HG02642 (cell line): ENCODE results near the gene PGC.

Experiments used
- ATAC-seq: cut with Tn5 transposase; IDR thresholded peaks from one replicate; pipeline ENCODE4 v1.9.1; 2021; ENCODE audit warnings: mild to moderate bottlenecking; ENCODE audit not compliant: unreplicated experiment, poor library complexity

Gene PGC

DNA sequence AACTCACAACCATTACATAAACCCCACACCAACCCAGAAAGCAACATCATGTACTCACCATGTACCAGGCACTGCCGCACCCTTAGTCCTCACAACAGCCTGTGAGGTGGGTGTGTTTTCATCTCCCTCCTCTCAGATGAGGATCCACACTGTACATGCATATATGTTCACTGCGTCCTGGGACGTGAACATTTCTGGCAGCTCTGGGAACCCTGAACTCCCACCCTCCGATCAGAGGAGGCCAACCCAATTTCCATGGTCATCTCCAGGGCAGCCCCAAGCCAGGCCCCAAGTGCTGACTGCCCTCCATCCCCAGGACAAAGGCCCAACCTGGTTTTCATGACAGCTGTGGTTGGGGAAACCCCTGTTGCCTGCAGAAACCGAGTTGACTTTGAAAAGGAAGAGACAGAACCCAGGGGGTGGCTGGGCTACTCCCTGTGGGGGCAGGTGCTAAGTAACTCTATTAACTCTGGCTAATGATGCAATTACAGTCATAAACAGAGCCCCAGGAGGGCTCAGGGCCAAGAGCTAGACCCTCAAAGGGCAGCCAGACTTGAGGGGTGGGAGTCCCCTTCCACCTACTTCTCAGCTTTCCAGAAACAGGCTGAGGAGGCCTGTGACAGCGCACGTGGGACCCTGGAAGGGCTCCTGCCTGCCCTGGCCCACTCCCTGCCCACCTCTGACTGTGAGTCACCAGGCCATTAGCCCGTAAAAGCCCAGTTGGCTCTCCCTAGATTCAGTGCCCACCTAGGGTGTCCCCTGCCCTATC is 14.4 kb downstream of the PGC start:
- ATAC-seq: peak; percentile 34

DNA sequence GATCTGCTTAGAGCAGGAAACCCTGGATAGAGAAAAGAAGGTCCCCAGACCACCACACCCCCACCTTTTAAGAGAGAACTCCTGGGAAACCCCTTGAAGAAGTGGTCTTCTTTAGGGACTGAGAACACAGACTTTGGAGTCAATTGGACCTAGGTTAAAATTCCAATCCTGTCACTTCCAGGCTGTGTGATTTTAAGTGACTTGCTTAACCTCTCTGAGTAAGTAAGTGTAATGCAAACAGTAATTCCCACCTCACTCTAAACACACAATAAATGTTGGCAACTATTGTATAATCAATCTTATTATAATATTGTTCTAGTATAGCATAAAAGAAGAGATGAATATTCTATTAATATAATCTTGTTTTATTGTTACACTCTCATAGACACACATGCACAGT is 15.0 kb downstream of the PGC start:
- ATAC-seq: no peak

DNA sequence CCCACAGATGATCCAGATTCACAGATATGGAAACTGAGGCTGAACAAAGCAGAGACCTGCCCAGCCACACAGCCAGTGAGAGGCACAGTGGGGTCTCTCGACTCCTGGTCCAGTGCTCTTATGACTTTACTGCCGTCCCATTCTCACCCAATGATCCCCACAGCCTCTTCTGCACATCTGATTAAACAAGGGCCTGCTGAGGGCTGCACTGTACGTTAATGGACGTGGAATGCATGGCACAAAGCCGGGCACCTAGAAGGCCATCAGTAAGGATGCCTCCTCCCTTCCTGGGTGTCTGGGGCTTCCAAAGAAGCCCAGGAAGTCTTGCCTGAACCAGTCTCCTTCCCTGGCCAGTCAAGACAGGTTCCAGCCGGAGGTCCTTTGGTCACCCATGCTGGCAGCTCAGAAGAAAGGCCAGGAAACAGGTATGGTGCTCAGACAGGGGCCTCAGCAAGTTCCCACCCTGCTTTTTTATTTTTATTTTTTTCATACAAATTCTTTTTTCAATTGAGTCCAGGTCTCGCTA is 15.6 kb downstream of the PGC start:
- no peak for ATAC-seq

DNA sequence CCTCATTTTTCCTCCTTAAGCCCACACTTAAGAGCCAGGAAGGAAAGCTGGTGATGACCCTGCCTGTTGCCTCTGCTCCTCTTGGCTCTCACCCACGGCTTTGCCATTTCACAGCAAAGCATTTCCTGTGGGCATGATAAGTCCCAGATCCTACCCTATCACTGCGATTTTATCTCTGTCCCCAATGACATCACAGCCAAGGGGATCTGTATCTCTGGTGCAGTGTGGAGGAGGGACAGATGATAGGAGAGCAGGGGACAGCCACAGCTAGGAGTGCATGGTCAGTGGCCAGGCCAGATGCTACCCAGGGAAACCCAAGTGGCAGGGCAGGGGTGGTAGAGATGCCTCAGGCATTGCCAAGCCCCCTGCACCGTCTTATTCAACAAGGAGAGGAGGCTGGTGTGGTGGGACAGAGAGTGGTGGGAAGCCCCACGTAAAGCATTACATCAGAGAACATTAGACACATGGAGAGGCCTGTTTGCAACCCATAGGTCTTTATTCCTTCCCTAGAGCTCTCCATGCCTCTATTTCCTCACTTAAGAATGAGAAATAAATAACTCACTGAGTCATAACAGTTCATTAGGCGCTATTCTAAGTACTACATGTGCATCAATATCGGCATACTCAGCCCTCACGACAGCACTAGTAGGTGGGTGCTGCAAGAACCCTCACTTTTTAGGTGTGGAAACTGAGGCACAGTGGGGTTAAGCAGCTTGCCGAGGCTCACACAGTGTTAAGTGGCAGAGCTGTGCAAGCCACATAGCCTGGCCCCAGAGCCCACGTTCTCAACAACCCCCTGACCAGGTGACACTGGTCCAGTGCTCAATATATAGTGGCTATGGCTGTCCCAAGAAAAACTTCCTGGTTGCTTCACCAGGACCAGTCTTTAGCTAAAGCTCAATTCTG is 16.4 kb downstream of the PGC start:
- no peak for ATAC-seq

DNA sequence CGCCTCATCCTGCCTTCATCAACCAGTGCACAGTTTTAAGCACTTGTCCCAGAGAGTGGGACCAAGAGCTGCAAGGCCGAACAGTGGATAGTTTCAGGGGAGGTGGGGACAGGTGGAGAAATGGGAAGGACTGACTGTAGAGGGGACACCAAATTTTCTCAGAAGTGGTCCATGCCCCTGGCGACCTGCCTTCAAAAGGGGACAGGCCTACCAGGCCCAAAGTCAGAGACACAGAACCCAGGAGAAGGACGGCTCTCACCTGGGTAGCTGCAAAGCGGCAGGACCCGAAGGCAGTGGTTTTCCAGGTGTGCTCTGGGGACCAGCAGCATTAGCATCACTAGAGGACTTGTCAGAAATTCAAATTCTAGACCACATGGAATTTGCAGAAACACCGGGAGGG is 17.6 kb downstream of the PGC start:
- no peak for ATAC-seq

DNA sequence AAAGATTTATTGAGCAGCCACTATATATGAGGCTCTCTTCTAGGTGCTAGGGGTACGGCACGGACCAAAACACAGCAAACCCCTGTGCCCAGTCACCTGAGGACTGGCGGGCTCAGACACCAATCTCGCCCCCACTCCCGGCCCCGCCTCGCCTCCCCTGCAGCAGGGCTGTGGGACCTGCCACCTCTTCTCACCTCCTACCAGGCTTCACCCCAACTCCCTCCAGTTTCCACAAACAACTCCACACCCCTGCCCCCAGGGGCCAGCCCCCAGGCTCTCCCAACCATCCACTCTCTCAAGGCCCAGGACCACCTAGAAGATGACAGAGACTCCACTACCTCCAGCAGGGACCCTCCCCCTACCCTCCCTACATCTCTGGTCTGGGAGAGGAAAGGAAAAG is 18.2 kb downstream of the PGC start:
- ATAC-seq: no peak

DNA sequence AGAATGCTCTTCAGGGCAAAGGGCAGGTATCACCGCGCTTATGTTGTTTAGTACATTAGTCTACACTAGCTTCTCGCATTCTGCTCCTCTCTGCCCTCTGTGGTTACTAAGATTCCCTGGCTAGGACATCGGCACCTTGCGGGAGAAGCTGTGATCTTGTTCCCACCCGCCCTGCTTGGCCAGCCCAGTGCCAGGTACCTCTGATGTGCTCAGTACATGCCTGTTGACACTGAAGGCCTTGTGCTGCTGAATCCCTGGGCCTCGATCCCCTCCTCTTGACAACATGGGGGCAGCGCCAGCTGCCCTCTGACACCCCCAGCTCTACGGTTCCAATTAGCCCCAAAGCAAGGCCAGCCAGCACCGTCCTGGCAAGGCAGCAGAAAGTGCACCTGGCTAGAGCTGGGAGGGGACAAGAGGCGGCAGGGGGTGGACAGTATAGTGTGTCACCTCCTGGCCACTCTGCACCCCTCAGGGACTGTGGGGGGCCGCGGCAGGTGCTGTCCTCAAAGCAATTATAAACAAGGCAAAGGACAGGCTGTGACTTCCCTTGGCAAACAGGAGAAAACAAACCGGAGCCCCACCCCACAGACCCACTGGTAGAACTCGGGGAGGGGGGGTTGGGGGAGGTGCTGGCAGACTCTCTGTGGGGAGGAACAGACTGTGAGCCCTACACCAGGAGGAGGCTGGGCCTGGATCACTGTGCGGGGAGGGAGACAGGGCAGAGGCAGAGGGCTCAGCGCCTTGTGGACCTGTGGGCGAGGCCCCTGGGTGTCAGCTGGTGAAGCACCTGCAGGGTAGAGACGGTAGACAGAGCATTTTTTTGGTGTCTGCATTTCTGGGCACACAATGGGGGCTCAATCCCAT is 18.9 kb downstream of the PGC start:
- ATAC-seq: no peak

DNA sequence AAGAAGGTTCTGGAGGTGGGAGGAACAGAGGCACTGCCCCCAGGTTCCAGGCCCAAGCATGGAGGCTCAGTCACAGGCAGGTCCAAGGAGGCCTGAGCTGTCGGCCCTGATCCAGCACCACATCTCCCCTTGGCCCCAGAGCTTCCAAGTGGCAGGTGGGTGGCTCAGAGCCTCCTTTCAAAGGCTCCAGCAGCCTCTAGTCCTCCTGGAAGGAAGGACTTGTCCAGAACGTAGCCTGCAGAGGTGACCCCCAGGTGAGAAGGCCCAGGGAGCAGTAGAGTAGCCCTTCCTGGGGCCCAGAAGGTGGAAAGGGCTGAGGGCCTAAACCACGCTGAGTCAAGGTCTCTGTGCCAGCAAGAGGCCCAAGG is 19.5 kb downstream of the PGC start:
- no peak for ATAC-seq

DNA sequence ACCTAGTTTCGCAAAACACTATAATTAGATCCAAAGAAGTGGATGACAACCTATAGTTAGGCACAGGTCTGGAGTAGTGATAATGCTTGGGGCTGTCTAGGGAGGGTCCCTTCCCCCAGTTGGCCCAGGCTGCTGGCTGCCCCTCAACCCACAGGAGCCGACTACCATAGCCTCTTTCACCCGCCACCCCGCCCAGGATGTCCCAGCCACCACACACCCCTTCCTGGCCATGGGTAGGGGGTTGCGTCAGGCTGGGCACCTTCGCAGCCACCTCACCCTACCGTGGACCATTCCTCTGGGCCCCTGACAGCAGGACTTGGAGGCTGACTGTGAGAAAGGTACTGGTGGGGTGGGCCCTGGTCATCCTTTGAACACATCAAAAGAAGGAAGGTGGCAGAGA is 20.3 kb downstream of the PGC start:
- no peak for ATAC-seq

DNA sequence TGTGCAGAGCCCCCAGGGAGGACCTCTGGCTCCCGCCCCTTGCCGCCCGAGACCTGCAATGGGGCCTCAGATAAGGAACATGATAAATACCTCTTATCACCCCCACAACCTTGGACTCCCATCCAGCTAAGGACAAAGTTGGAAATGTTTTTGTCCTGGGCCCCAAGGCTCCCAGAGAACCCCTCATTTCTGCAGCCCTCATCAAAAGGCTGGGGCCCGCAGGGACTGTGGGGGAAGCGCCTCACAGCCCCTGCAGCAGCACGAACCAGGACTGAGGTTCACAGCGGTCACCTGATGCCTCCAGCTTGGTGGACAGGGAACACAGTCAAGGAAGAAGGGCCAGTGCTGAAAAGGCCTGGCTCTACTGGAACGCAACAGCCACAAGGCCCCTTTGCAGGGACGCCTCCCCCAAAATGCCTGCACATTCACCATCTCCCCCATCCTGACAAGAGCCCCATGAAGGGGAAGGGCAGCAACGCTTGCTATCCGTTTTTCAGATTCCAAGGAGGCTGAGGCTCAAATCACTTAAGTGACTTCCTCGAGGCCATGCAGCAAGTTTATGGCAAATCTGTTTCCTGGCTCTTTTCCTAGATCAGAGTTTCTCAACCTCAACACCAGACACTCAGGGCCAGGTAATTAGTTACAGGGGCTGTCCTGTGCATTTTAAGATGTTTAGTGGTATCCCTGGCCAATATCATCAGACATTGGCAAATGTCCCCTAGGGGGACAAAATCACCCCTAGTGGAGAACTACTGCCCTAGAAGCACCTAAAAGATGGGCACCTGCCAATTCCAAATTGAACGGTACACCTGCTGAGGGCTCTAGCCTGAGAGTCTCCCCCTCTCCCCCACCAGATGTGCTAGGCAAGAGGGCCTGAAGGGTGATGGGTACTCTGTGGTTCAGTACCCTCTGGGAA is 22.4 kb downstream of the PGC start:
- ATAC-seq: no peak

DNA sequence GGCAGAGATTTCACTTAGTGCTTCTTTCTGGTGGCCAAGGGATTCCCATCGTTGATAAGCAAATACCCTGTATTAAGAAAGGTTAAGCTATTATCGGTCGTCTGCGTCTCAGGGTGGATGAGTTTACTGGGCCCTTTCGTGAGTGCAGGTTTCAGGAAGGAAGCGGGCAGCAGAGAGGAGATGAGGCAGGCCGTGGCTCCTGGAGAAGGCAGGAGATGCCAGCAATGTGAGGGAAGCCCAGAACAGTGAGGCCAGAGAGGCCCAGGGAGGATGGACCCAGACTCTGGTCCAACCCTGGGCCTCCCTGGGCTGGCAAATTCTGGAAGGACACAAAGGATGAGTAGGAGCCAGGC is 23.0 kb downstream of the PGC start:
- no peak for ATAC-seq

DNA sequence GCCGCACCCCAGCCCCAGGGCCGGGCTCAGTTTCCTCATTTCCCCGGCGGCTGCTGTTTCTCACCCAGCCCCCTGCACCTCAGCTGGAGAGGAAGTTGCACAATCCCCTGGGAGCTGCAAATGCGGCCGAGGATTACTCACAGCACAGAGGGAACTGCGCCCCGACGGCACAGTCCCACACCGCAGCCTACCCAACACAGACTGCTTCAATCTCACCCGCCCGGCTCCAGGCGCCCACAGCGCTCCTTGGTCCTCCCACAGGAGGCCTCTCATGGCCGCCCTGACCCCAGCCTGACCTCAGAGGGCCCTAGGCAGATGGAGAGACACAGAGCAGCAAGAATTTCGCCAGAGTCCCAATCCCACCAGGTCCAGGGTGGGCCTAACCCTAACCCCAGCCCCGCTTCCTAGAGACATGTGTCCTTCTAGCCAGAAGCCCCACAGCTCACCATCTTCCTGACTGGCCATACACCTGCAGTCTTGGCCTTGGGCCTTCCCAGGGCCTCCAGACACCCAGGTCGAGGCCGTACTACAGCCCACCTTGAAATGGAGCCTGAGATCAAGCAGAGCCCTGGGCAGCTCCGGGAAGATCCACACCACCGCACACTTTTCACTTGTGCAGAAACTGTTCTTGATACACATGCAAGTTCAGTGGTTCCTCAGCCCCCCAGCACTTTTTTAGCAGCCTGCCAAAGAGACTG is 23.5 kb downstream of the PGC start:
- peak; percentile 82 for ATAC-seq

DNA sequence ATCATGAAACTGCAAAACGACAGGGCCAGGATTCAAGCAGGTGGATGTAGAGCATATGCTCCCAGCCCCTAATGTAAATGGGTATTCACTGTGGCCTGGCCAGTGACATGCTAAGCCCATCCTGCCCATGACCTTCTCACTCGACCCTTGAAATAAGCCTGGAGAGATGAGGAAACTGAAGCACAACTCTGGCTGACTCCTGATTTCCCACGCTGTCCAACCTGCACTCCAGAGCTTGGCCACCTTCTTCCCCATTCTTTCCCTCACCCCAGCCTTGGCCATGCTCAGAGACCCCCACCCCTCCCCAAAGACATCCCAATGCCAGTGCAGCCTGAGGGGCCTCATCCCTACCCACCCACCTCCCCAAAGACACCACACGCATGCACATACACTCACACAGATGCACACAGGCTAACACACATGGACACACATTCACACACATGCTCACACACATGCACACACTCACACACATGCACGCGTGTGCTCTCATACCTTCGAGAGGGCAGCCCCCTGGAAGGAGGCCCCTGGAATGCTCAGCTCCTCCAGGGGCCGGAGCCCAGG is 24.1 kb downstream of the PGC start:
- no peak for ATAC-seq

DNA sequence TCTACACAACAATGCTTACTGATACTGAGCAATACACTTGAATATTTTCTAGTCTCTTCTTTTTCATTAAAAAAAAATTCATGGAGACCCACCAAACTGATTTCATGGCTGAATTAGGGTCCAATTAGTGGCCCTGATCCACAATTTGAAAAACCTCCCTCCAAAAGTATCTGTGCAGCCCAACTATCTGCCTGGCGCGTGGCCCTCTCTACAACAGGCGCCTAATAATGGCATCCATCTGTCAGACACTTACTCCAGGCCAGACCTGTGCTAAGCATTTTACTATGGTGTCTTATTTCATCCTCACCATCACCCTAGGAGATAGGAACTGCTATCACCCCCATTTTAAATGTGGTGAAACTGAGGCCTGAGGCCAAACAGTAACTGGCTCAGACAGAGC is 25.8 kb downstream of the PGC start:
- ATAC-seq: no peak

DNA sequence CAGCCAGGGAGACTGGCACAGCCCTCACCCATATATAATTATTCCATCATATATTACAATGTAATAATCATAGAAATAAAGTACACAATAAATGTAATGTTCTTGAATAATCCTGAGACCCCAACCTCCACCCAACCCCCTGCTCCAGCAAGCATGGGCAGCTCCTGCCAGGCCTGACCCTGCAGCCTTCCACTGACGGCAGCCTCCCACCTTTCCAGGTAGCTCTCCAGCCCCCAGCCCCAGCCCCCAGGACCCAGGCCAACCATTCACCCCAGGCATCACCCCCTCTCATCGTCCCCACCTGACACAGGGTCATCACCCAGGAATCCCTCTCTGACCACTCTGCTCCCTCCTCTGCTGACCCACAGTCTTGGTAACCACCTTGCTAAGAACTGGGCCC is 26.4 kb downstream of the PGC start:
- ATAC-seq: no peak

DNA sequence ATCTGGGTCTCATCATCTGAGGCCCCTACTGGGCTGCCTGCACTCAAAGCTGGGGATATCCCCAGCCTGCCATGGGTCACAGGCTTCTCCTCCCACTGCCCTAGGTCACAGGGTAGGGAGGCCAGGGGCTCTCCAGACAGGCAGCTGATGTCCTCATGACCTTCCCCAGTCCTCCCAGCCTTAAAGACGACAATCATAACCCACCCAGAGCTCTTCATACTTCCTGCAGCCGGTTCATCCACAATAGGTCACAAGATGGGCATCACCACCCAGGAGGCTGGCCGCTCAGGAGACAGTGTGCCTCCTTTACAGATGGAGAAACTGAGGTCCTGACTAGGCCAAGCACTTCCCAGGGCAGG is 27.0 kb downstream of the PGC start:
- ATAC-seq: no peak

DNA sequence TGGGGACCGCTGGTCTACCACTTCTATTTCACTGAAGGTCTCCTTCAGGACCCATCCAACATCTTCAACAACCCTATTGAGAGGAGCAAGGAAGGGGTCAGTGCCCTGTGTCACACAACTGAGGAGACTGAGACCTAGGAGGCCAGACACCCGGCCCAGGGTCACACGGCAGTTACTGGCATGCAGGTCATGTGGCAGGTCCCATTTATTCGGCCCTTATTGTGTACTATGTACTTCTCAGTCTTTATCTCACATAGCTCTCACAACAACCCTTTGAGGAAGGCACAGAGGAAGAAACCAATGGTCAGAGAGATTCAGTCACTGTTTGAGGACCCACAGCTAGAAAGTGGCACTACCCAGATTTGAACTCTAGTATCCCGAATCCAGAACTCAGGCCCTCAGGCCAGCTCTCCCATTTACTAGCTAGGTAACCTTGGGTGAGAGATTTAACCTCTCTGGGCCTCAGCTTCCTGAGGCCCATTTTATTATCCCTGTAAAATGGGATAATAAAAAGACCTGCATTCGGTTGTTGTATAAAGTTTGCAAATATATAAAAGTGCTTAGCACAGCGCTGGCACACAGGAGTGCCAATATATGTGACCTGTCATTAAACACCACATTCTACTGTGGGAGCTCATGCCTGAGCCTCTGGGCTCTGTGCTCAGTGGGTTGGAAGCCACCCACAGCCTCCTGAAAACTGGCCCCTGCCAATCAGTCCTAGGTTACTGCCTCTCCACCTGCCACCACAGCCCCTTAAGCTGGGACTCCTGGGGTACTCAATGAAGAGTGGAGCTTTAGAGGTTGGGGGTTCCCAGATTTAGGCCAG is 27.5 kb downstream of the PGC start:
- ATAC-seq: no peak

DNA sequence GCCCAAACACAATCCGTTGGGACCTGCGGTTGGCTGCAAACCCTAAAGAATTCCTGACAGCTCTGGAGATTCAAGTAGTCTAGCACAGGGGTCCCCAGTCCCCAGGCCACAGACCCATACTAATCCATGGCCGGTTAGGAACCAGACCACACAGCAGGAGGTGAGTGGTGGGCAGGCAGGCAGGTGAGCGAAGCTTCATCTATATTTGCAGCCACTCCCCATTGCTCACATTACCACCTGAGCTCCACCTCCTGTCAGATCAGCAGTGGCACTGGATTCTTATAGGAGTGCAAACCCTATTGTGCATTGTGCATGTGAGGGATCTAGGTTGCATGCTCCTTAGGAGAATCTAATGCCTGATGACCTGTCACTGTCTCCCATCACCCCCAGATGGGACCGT is 28.4 kb downstream of the PGC start:
- ATAC-seq: no peak
